GM12875 (cell line): Measurements from ENCODE around the gene SEMA3A.
"Not testable (repeated sequence)": the region's sequence is repeated elsewhere in the genome, so short reads cannot be mapped to it uniquely, and the experiment has no call there.

Experiments
- H3K4me3 ChIP-seq: one replicate; pipeline ENCODE4 v1.5.1; 2011; ENCODE audit warnings: low read depth, low read length, control low read depth
- CTCF ChIP-seq: IDR thresholded peaks from 2 replicates; pipeline ENCODE4 v1.5.1; 2011; ENCODE audit warnings: low read depth, mild to moderate bottlenecking, control low read depth, inconsistent platforms, low read length, moderate library complexity, borderline replicate concordance; ENCODE audit not compliant: insufficient read depth

SEMA3A gene

GRCh38 chr7:84194484-84195271 lies at the start of gene SEMA3A:
TSS of gene SEMA3A (minus strand) at chr7:84194789. CDS start at chr7:84194586, 203 bp downstream.
- no peak for TF ChIP-seq CTCF
- H3K4me3 ChIP-seq: peak within 1 kb of the TSS; percentile 44

- H3K4me3 ChIP-seq: not testable (repeated sequence)
These were observed 48.4 kb upstream of the SEMA3A start for GRCh38 chr7:84243037-84243436.

GRCh38 chr7:84238596-84238995 lies 44.0 kb upstream of the SEMA3A start:
- no peak overlapping the region for H3K4me3 ChIP-seq
- no peak for TF ChIP-seq CTCF

GRCh38 chr7:84237533-84238173 lies 43.1 kb upstream of the SEMA3A start:
- no peak for TF ChIP-seq CTCF
- no peak overlapping the region for H3K4me3 ChIP-seq

- TF ChIP-seq CTCF: no peak
- no peak overlapping the region for H3K4me3 ChIP-seq
These were observed 41.8 kb upstream of the SEMA3A start for GRCh38 chr7:84236398-84236797.

GRCh38 chr7:84232646-84233045 lies 38.1 kb upstream of the SEMA3A start:
- no peak for TF ChIP-seq CTCF
- H3K4me3 ChIP-seq: no peak overlapping the region

GRCh38 chr7:84231157-84231556 lies 36.6 kb upstream of the SEMA3A start:
- no peak for TF ChIP-seq CTCF
- no peak overlapping the region for H3K4me3 ChIP-seq
